Measurements from ENCODE around the gene ITGB6.

GRCh38 chr2:160208655-160209515, 8.8 kb upstream of the ITGB6 start:
- TF ChIP-seq, protein P1, sequence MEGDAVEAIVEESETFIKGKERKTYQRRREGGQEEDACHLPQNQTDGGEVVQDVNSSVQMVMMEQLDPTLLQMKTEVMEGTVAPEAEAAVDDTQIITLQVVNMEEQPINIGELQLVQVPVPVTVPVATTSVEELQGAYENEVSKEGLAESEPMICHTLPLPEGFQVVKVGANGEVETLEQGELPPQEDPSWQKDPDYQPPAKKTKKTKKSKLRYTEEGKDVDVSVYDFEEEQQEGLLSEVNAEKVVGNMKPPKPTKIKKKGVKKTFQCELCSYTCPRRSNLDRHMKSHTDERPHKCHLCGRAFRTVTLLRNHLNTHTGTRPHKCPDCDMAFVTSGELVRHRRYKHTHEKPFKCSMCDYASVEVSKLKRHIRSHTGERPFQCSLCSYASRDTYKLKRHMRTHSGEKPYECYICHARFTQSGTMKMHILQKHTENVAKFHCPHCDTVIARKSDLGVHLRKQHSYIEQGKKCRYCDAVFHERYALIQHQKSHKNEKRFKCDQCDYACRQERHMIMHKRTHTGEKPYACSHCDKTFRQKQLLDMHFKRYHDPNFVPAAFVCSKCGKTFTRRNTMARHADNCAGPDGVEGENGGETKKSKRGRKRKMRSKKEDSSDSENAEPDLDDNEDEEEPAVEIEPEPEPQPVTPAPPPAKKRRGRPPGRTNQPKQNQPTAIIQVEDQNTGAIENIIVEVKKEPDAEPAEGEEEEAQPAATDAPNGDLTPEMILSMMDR (IDR thresholded peaks at IDR 0.05; ENCODE audit: low read depth, low read length) = no peak
- TF ChIP-seq POLR2A (IDR thresholded peaks at IDR 0.05; ENCODE audit: extremely low read depth, insufficient read length) = no peak

Data from NB4 (cell line).